DMS114 treated with DMSO at 0.1 percent for 48 hours (cell line): ENCODE data around the gene BDKRB1.

Experiments
- DNase-seq: peaks from one replicate; lab custom pipeline; 2025; ENCODE audit not compliant: unreplicated experiment; lab: John Stamatoyannopoulos, UW

Gene BDKRB1

GRCh38 chr14:96261053-96261452 lies 5.0 kb downstream of the BDKRB1 start:
- DNase-seq: no peak

GRCh38 chr14:96261772-96262655 lies 6.0 kb downstream of the BDKRB1 start:
- no peak for DNase-seq

- no peak for DNase-seq
These were observed 7.6 kb downstream of the BDKRB1 start for GRCh38 chr14:96263347-96264199.

GRCh38 chr14:96264200-96264553 lies 8.2 kb downstream of the BDKRB1 start:
- no peak for DNase-seq

- no peak for DNase-seq
These were observed 8.8 kb downstream of the BDKRB1 start for GRCh38 chr14:96264853-96265252.

- no peak for DNase-seq
These were observed 9.5 kb downstream of the BDKRB1 start for GRCh38 chr14:96265383-96266095.

- no peak for DNase-seq
These were observed 11.3 kb downstream of the BDKRB1 start for GRCh38 chr14:96267336-96267735.

- no peak for DNase-seq
These were observed 11.9 kb downstream of the BDKRB1 start for GRCh38 chr14:96267916-96268315.

GRCh38 chr14:96268431-96269358 lies 12.7 kb downstream of the BDKRB1 start:
- no peak for DNase-seq

- no peak for DNase-seq
These were observed 13.3 kb downstream of the BDKRB1 start for GRCh38 chr14:96269359-96269710.

GRCh38 chr14:96270565-96271420 lies 14.8 kb downstream of the BDKRB1 start:
- DNase-seq: no peak

GRCh38 chr14:96271421-96271762 lies 15.4 kb downstream of the BDKRB1 start:
- no peak for DNase-seq

GRCh38 chr14:96272777-96273473 lies 16.9 kb downstream of the BDKRB1 start:
- no peak for DNase-seq

- DNase-seq: no peak
These were observed 17.6 kb downstream of the BDKRB1 start for GRCh38 chr14:96273629-96274028.

- DNase-seq: no peak
These were observed 18.1 kb downstream of the BDKRB1 start for GRCh38 chr14:96274122-96274521.

GRCh38 chr14:96274543-96274942 lies 18.5 kb downstream of the BDKRB1 start:
- DNase-seq: no peak

- peak; percentile 32 for DNase-seq
These were observed 19.4 kb downstream of the BDKRB1 start for GRCh38 chr14:96275177-96276112.

- no peak for DNase-seq
These were observed 21.9 kb downstream of the BDKRB1 start for GRCh38 chr14:96277890-96278289.
